Peyer's patch (tissue), 4 donors: ENCODE results near the gene KRTAP23-1.

Experiments used
- CTCF ChIP-seq, 6 experiments: fragments of 450-650 bp in 4 of 6; fragments of 200-600 bp in 2 of 6; sonication (generic) in 1 of 6; IDR thresholded peaks; one replicate each; pipeline ENCODE4 v1.5.1; 2017 to 2019; ENCODE audit warnings: antibody characterized with exemption in 6 of 6, mild to moderate bottlenecking in 3 of 6, moderate library complexity in 1 of 6
- POLR2A ChIP-seq, 2 donors: fragments of 450-650 bp; IDR thresholded peaks; one replicate each; pipeline ENCODE4 v1.5.1; 2017; ENCODE audit warnings: antibody characterized with exemption in 2 of 2, mild to moderate bottlenecking in 2 of 2, moderate library complexity in 2 of 2

- TF ChIP-seq CTCF (IDR thresholded peaks at IDR 0.05): no peak
- TF ChIP-seq POLR2A (IDR thresholded peaks at IDR 0.05): no peak
Measured at GRCh38 chr21:30372139-30372770, 23.8 kb upstream of the KRTAP23-1 start, which contains the start of gene KRTAP13-2.
